ENCODE data around the gene G6PC3.

The G6PC3 gene

GRCh38 chr17:44033861-44034408 is 36.6 kb upstream of the G6PC3 start:
- TF ChIP-seq REST (IDR thresholded peaks at IDR 0.05; ENCODE audit: low read depth) (no peak), TAF1 (IDR thresholded peaks at IDR 0.05; ENCODE audit: low read depth) (no peak), EP300 (IDR thresholded peaks at IDR 0.05; ENCODE audit: borderline replicate concordance) (no peak), CEBPB (IDR thresholded peaks at IDR 0.05) (no peak), RAD21 (IDR thresholded peaks at IDR 0.05; ENCODE audit: low read depth) (no peak), TEAD4 (IDR thresholded peaks at IDR 0.05) (no peak)

GRCh38 chr17:44037471-44037870 is 33.1 kb upstream of the G6PC3 start:
- TF ChIP-seq CEBPB (IDR thresholded peaks at IDR 0.05) (no peak), ZBTB7A (IDR thresholded peaks at IDR 0.05; ENCODE audit: low read depth) (no peak), USF1 (IDR thresholded peaks at IDR 0.05) (no peak), RAD21 (IDR thresholded peaks at IDR 0.05; ENCODE audit: low read depth) (no peak), TEAD4 (IDR thresholded peaks at IDR 0.05) (no peak), EP300 (IDR thresholded peaks at IDR 0.05; ENCODE audit: borderline replicate concordance) (no peak), TCF12 (IDR thresholded peaks at IDR 0.05; ENCODE audit: low read depth) (no peak)

- TF ChIP-seq NFIC (IDR thresholded peaks at IDR 0.05), result no peak
- TF ChIP-seq USF1 (IDR thresholded peaks at IDR 0.05), result no peak
- TF ChIP-seq TAF1 (IDR thresholded peaks at IDR 0.05; ENCODE audit: low read depth), result no peak
- TF ChIP-seq EP300 (IDR thresholded peaks at IDR 0.05; ENCODE audit: borderline replicate concordance), result no peak
- no peak for TF ChIP-seq RAD21 (IDR thresholded peaks at IDR 0.05; ENCODE audit: low read depth)
- TF ChIP-seq REST (IDR thresholded peaks at IDR 0.05; ENCODE audit: low read depth), result no peak
- TF ChIP-seq FOXM1 (IDR thresholded peaks at IDR 0.05; ENCODE audit: borderline replicate concordance, low read depth), result no peak
- TF ChIP-seq CREB1 (IDR thresholded peaks at IDR 0.05; ENCODE audit: low read depth), result no peak
- TF ChIP-seq EGR1 (IDR thresholded peaks at IDR 0.05), result no peak
These were observed 31.9 kb upstream of the G6PC3 start for GRCh38 chr17:44038604-44039011.

GRCh38 chr17:44039829-44040635 is 30.5 kb upstream of the G6PC3 start:
- no peak for TF ChIP-seq REST (IDR thresholded peaks at IDR 0.05; ENCODE audit: low read depth)
- peak; percentile 35; the same call in 1 of the 2 replicates for TF ChIP-seq NFIC (IDR thresholded peaks at IDR 0.05)
- TF ChIP-seq EGR1 (IDR thresholded peaks at IDR 0.05), result no peak

GRCh38 chr17:44043272-44043696 is 27.3 kb upstream of the G6PC3 start:
- TF ChIP-seq TEAD4 (IDR thresholded peaks at IDR 0.05), result no peak
- TF ChIP-seq EGR1 (IDR thresholded peaks at IDR 0.05), result no peak
- TF ChIP-seq USF1 (IDR thresholded peaks at IDR 0.05), result no peak
- TF ChIP-seq REST (IDR thresholded peaks at IDR 0.05; ENCODE audit: low read depth), result no peak
- TF ChIP-seq FOXM1 (IDR thresholded peaks at IDR 0.05; ENCODE audit: borderline replicate concordance, low read depth), result no peak
- no peak for TF ChIP-seq TCF12 (IDR thresholded peaks at IDR 0.05; ENCODE audit: low read depth)
- no peak for TF ChIP-seq YY1 (IDR thresholded peaks at IDR 0.05; ENCODE audit: low read depth)
- TF ChIP-seq CREB1 (IDR thresholded peaks at IDR 0.05; ENCODE audit: low read depth), result no peak
- no peak for TF ChIP-seq MAX (IDR thresholded peaks at IDR 0.05)
- TF ChIP-seq NFIC (IDR thresholded peaks at IDR 0.05), result no peak
- no peak for TF ChIP-seq EP300 (IDR thresholded peaks at IDR 0.05; ENCODE audit: borderline replicate concordance)
- TF ChIP-seq TAF1 (IDR thresholded peaks at IDR 0.05; ENCODE audit: low read depth), result no peak
- TF ChIP-seq CEBPB (IDR thresholded peaks at IDR 0.05), result no peak
- TF ChIP-seq RAD21 (IDR thresholded peaks at IDR 0.05; ENCODE audit: low read depth), result no peak
